PC-3 (cell line): ENCODE results near the gene F2RL1.

Source experiments
- EZH2 ChIP-seq: fragments of 300-600 bp; sonication (generic); IDR thresholded peaks from one replicate; pipeline ENCODE4 v1.6.1; 2017; ENCODE audit warnings: antibody characterized with exemption, mild to moderate bottlenecking, low read length; ENCODE audit not compliant: unreplicated experiment
- TF ChIP-seq, protein P1 (sequence below): fragments of 300-600 bp; sonication (generic); conservative IDR thresholded peaks from 2 replicates; pipeline ENCODE4 v1.5.1; 2017; ENCODE audit warnings: antibody characterized with exemption, low read depth, mild to moderate bottlenecking, low read length

DNA sequence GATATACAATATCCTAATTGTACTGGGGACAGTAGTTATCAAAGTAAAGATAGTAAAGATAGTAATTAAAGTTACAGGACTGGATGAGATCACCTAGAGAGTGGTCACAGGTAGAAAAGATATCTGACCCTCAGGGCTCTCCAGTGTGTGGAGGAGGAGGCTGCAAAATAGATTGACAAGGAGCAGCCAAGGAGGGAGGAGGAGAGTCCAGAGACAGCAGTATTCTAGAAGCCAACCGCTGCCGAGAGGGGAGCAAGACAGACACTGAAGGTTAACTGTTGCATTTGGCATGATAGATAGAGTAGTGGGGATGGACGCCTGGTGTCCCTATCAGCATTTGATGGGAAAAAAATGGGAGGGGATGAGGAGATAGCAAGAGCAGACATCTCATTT lies 17.0 kb upstream of the F2RL1 start:
- TF ChIP-seq, protein P1, sequence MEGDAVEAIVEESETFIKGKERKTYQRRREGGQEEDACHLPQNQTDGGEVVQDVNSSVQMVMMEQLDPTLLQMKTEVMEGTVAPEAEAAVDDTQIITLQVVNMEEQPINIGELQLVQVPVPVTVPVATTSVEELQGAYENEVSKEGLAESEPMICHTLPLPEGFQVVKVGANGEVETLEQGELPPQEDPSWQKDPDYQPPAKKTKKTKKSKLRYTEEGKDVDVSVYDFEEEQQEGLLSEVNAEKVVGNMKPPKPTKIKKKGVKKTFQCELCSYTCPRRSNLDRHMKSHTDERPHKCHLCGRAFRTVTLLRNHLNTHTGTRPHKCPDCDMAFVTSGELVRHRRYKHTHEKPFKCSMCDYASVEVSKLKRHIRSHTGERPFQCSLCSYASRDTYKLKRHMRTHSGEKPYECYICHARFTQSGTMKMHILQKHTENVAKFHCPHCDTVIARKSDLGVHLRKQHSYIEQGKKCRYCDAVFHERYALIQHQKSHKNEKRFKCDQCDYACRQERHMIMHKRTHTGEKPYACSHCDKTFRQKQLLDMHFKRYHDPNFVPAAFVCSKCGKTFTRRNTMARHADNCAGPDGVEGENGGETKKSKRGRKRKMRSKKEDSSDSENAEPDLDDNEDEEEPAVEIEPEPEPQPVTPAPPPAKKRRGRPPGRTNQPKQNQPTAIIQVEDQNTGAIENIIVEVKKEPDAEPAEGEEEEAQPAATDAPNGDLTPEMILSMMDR, result no peak
- no peak for TF ChIP-seq EZH2
